Measurements from ENCODE around the gene AFAP1. TPM values are rescaled to one million over a fixed set of nuclear protein-coding genes. Genes with fewer than 3 reads are reported as not detected.

The AFAP1 gene
- total RNA-seq, 4 donors from 2014 or later, result 8.3 to 27.1 (median 11.1) TPM

DNA sequence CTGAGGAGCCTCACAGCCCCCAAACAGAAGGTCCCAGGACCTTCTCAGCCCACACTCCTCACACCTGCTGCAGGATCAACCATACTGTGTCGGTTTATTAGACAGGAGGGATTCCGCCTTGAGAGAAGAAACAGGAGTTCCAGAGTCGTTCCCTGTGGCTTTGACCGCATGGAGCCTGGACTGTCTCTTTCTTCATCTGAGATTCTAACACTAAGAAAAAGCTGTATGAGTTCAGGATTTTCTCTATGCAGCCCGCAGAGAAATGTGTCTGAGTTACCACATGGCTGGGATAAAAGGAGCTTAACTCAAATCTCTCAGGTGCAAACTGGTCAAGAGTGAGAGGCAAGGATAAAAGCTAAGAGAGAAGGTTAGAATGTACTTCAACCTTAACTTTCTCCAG is 126.7 kb downstream of the AFAP1 start:
- Histone ChIP-seq H3K36me3 (peaks cover 50% of the 10 kb centered on the region), H3K27ac (no peak overlapping the region), H3K9me3 (no peaks in the 10 kb centered on the region), H3K4me1 (no peaks in the 10 kb centered on the region), H3K27me3 (no peaks in the 10 kb centered on the region), H3K4me3 (no peak overlapping the region)
- TF ChIP-seq POLR2A (IDR thresholded peaks at IDR 0.05) (no peak), EP300 (IDR thresholded peaks at IDR 0.05) (no peak), POLR2AphosphoS5 (IDR thresholded peaks at IDR 0.05) (no peak)
- TF ChIP-seq, protein P1, sequence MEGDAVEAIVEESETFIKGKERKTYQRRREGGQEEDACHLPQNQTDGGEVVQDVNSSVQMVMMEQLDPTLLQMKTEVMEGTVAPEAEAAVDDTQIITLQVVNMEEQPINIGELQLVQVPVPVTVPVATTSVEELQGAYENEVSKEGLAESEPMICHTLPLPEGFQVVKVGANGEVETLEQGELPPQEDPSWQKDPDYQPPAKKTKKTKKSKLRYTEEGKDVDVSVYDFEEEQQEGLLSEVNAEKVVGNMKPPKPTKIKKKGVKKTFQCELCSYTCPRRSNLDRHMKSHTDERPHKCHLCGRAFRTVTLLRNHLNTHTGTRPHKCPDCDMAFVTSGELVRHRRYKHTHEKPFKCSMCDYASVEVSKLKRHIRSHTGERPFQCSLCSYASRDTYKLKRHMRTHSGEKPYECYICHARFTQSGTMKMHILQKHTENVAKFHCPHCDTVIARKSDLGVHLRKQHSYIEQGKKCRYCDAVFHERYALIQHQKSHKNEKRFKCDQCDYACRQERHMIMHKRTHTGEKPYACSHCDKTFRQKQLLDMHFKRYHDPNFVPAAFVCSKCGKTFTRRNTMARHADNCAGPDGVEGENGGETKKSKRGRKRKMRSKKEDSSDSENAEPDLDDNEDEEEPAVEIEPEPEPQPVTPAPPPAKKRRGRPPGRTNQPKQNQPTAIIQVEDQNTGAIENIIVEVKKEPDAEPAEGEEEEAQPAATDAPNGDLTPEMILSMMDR (IDR thresholded peaks at IDR 0.05), result no peak
- WGBS, result 85% methylated on average over 5 of the region's 5 CpGs
- DNase-seq (ENCODE audit: low spot score in 2 of 2), result no peak

DNA sequence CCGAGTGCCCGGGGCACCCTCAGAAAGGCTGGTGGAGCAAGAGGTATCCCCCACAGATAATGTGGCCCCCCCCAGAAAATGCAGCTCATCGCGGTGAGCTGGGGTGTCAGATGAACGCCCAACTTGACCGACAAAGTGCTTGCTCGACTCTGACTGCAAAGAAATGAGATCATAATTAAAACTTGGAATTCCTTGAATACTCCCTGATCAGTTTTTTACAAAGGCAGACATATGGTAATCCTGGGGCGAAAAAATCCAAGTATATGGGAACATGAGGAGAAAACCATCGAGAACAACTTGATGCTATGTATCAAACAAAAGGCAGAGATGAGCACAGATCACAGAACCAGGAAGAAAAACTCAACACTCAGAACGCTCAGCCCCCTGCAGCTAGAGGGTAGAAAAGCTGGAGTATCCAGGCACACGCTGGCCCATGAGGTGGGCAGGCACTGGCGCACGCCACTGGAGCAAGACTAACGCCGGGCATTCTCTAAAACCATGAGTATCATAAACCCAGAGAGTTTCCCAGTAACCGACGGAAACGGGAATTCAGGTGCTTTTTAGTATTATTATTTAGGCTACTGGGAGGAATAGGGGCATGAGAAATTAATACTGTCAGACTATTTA is 127.3 kb downstream of the AFAP1 start:
- H3K36me3 ChIP-seq, result peaks cover 52% of the 10 kb centered on the region
- 70% methylated on average over 18 of the region's 18 CpGs for WGBS
- TF ChIP-seq, protein P1 (IDR thresholded peaks at IDR 0.05), result no peak
- TF ChIP-seq POLR2AphosphoS5 (IDR thresholded peaks at IDR 0.05), result no peak
- no peak for TF ChIP-seq POLR2A (IDR thresholded peaks at IDR 0.05)
- no peak for TF ChIP-seq EP300 (IDR thresholded peaks at IDR 0.05)
- no peak for DNase-seq (ENCODE audit: low spot score in 2 of 2)
- peaks cover 4% of the 10 kb centered on the region for H3K4me1 ChIP-seq
- H3K9me3 ChIP-seq, result no peaks in the 10 kb centered on the region
- peak overlapping the region; percentile 5 for H3K4me3 ChIP-seq
- no peaks in the 10 kb centered on the region for H3K27me3 ChIP-seq
- no peak overlapping the region for H3K27ac ChIP-seq

DNA sequence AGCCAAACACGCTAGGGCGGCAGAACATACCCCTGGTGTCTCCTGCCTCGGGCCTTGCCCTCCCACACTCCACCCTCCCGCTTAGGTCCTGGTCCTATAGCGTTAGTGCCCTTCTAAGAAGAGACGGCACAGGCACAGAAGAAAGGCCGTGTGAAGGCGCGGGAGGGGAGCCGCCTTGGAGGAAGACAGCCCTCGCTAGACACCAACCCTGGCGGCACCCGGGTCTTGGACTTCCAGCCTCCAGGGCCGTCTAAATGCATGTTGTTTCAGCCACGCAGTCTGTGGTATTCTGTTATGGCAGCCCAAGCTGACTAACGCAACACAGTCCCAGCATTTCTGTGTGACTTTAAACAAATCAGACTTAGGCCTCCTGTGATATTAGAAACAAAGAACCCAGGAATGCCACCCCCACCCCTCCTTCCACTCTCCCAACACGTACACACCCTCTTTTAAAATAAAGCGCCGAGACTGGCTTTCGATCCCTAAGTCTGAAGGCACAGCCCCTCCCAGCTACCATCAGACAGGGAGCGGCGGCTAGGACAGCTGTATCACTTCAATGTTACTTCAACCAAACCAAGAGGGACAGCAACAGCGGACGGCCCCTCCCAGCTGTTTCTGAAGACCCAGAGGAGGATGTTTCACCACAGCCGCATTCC is 128.0 kb downstream of the AFAP1 start:
- H3K4me1 ChIP-seq, result peaks cover 9% of the 10 kb centered on the region
- peak in 1 of 2 donors; percentile 74 for DNase-seq (ENCODE audit: low spot score in 2 of 2)
- H3K9me3 ChIP-seq, result no peaks in the 10 kb centered on the region
- H3K36me3 ChIP-seq, result peaks cover 49% of the 10 kb centered on the region
- H3K27me3 ChIP-seq, result no peaks in the 10 kb centered on the region
- 52% methylated on average over 25 of the region's 25 CpGs for WGBS
- H3K27ac ChIP-seq, result peak overlapping the region; percentile 45
- no peak for TF ChIP-seq EP300 (IDR thresholded peaks at IDR 0.05)
- TF ChIP-seq POLR2AphosphoS5 (IDR thresholded peaks at IDR 0.05), result no peak
- TF ChIP-seq POLR2A (IDR thresholded peaks at IDR 0.05), result no peak
- TF ChIP-seq, protein P1 (IDR thresholded peaks at IDR 0.05), result no peak
- peak overlapping the region; percentile 5 for H3K4me3 ChIP-seq

DNA sequence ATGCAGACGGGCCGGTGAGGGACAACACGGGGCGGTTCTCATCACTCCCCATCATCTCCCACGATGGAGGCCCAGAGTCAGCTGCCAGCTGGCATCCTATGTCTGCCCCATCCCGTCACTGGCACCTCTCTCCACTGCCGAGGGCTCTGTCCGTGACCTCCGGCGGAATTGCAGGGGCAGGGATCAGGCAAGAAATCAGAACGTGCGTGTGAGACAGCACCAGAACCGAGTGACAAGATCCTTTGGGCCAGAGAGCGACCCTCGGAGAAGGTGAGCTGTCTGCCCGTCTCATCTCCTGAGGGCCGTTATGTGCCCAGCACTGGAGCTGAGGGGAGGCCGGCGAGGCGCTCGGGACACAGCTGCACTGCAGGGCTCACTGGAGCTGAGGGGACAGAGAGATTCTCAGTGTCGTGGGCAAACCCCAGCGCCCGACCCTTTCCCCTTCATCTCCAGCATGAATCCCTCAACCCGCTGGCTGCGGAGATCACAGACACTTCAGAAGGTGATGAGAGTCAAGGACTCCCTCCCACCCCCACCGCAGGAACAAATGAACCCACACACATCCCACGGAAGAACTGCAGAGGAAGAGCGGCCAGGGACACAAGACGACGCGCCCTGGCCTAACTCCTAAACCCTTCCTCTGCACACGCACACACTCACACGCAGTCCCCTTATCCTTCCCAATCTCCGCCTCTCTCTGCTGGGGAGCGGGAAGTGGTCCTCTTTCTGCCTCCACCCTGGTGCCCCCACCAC is 128.7 kb downstream of the AFAP1 start:
- no peak for DNase-seq (ENCODE audit: low spot score in 2 of 2)
- no peaks in the 10 kb centered on the region for H3K27me3 ChIP-seq
- no peak overlapping the region for H3K4me3 ChIP-seq
- no peaks in the 10 kb centered on the region for H3K9me3 ChIP-seq
- peaks cover 44% of the 10 kb centered on the region for H3K36me3 ChIP-seq
- H3K27ac ChIP-seq, result peak overlapping the region; percentile 45
- peaks cover 16% of the 10 kb centered on the region for H3K4me1 ChIP-seq
- no peak for TF ChIP-seq POLR2AphosphoS5 (IDR thresholded peaks at IDR 0.05)
- TF ChIP-seq, protein P1 (IDR thresholded peaks at IDR 0.05), result no peak
- no peak for TF ChIP-seq EP300 (IDR thresholded peaks at IDR 0.05)
- TF ChIP-seq POLR2A (IDR thresholded peaks at IDR 0.05), result no peak
- 81% methylated on average over 35 of the region's 36 CpGs for WGBS

DNA sequence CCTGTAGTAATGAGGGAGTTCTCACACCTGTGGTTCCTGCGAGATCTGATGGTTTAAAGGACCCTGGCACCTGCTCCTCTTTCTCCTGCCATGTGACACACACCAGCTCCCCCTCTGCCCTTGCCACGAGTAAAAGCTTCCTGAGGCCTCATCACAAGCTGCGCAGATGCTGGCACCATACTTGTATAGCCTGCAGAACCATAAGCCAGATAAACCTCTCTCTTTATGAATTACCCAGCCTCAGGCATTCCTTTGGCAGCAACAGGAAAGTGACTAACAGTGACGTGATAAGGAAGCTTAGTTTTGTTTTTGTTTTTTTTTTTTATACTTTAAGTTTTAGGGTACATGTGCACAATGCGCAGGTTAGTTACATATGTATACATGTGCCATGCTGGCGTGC is 130.9 kb downstream of the AFAP1 start:
- Histone ChIP-seq H3K36me3 (peaks cover 27% of the 10 kb centered on the region), H3K4me1 (peaks cover 24% of the 10 kb centered on the region), H3K4me3 (no peak overlapping the region), H3K9me3 (no peaks in the 10 kb centered on the region), H3K27ac (no peak overlapping the region), H3K27me3 (no peaks in the 10 kb centered on the region)
- 73% methylated on average over 6 of the region's 6 CpGs for WGBS
- DNase-seq (ENCODE audit: low spot score in 2 of 2), result peak; percentile 0 to 18
- TF ChIP-seq EP300 (IDR thresholded peaks at IDR 0.05) (no peak), POLR2AphosphoS5 (IDR thresholded peaks at IDR 0.05) (no peak), POLR2A (IDR thresholded peaks at IDR 0.05) (no peak)
- TF ChIP-seq, protein P1 (IDR thresholded peaks at IDR 0.05), result no peak
